SH-SY5Y (cell line): Measurements from ENCODE around the gene MDFI.

Source experiments
- GATA2 ChIP-seq: IDR thresholded peaks from 2 replicates; pipeline ENCODE4 v1.6.1; 2011; ENCODE audit warnings: mild to moderate bottlenecking, low read depth, low read length
- GATA3 ChIP-seq: IDR thresholded peaks from 2 replicates; pipeline ENCODE4 v1.6.1; 2011; ENCODE audit warnings: low read depth, mild to moderate bottlenecking, low read length, moderate library complexity

- no peak for TF ChIP-seq GATA3
- no peak for TF ChIP-seq GATA2
Observed at GRCh38 chr6:41600499-41601247, 37.6 kb upstream of the MDFI start.
